Immature natural killer cell (primary cell): ENCODE measurements around the gene HSD3B2. TPM values are rescaled to one million over a fixed set of nuclear protein-coding genes. Genes with fewer than 3 reads are reported as not detected.

ENCODE experiments used
- polyA plus RNA-seq, 3 donors: library from polyadenylated mRNA; unstranded; fragments of 300-500 nt; fragmentation: Illumina TruSeq; gene quantifications; one replicate each; pipeline ENCODE4 v1.2.3, GENCODE V29; 2021

The HSD3B2 gene
- polyA plus RNA-seq, 3 donors from 2014 or later, result not detected

Other genes with a start within 250 kb of the HSD3B2 start
- gene HAO2, start 46.4 kb upstream of the HSD3B2 start, polyA plus RNA-seq, result not detected
- not detected for gene HSD3B1, start 92.1 kb downstream of the HSD3B2 start, polyA plus RNA-seq
- not detected for gene ZNF697, start 233.1 kb downstream of the HSD3B2 start, polyA plus RNA-seq